Measurements from ENCODE around the gene SOX21.
A peak's percentile ranks its signal among the peaks of the same experiment; 100 is the strongest.

Gene SOX21

GRCh38 chr13:94674609-94675348 is 37.6 kb downstream of the SOX21 start:
- DNase-seq = peak; percentile 29

- DNase-seq = no peak
Observed at GRCh38 chr13:94673851-94674250, 38.5 kb downstream of the SOX21 start.

DNA sequence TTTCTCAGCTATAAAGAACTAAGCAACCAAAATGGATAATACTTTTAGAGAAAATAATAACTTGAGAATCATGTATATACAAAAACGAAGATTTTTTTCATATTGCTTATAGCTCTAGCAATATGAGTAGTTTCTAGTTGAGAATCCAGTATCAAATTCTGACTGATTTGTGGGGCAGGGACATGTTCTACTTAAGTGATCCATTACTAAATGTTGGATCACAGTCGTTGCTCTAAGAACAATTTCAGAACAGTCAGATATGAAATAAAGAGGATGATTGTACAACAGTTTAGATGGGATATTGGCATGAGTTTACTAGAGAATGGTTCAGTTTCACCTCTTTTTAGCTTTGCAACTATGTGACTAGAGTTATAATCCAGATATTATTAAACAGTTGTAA is 39.9 kb downstream of the SOX21 start:
- DNase-seq = no peak

DNA sequence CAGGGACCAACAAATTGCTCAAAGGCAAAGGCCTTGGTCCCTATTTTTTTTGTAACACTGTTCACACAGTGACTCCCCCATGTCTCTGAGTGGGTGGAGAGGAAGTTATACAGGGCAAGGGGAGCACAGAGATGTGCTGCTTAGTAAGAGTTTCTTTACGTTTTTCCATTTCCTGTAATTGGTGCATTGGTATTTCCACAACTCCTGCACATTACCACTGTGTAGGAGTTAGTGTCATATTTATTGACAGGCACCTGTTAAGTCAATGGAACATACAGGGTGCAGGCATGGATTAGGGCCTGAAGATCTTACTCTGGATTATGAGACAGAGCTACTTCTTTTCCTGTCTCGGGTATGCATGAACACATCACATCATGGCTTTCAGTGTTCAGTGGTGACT is 45.2 kb downstream of the SOX21 start:
- DNase-seq = no peak

- no peak for DNase-seq
Observed at GRCh38 chr13:94666065-94666464, 46.3 kb downstream of the SOX21 start.

DNA sequence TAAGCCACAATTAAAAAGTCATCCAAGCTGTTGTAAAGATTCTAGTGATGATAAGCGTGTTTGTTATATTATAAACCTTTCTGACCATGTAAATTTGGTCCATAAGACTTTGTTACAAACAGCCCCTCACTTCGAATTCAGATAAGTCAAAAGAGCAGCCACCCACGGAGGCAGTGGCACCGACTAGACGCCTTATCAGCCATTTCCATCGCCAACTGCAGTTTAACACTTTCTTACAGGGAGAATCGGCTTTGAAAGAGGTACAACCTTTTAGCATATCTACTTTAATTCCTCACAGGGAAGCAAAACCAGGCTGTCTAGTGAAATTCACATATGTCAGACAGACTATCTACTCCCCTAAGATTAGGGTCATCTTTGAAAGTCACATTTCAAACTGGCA is 47.5 kb downstream of the SOX21 start:
- no peak for DNase-seq

DNA sequence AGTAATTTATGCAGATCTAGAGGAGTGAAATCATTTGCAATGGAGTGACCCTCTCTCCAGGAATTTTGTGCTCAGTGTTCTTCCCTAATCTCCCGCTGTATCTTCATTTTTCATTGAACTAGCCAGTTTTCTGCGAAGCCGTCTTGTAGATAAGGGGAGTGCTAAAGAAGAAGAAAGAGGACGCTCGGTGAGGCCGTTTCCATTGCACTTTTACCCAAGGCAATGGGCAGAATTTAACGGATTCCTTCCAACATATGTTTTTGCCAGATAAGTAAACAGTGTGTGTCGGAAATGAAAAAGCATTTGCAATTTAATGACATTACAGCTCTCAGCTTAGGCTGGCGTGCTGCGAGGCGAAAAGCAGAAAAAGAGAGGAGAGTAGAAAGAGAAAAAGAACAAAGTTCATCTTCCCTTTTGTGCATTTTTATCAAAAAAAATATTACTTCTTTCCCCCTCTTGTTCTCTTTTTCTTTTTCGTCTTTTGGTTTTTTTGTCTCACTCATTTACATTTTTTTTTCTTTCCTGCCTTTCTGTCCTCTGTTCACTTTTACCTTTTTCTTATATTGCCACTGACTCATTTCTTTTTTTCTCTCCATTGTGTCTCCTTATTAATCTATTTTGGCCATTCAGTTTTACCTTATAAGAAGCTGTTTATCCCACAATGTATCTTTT is 49.9 kb downstream of the SOX21 start:
- DNase-seq = no peak

DNA sequence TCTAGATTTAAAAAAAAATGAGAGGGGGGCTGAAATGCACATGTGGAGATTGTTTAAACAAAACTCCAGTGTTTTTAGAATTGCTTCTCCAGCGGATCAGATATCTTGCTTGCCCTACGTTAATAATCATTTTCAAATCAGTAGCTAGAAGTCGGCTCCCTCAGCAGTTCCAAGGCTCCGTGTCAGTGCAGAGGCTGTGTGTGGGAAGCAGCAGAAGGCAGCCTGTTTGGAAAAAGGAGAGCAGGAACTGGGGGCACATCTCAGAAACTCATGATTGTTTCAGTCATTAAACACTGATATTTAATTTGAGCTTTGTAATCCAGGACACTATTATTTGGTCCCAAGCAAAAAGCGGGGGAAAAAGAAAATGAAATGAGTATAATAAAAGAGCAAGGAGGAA is 50.9 kb downstream of the SOX21 start:
- DNase-seq = no peak

- DNase-seq = no peak
Observed at GRCh38 chr13:94660695-94661326, 51.5 kb downstream of the SOX21 start.
